KG1 (cell line): ENCODE data around the gene COL2A1.

Experiments used
- DNase-seq: peaks from one replicate; lab custom pipeline; 2025; lab: John Stamatoyannopoulos, UW

Gene COL2A1

GRCh38 chr12:48012070-48012469 is 7.8 kb upstream of the COL2A1 start:
- no peak for DNase-seq

- DNase-seq = no peak
Measured at GRCh38 chr12:48010366-48010970, 6.2 kb upstream of the COL2A1 start.

- no peak for DNase-seq
Measured at GRCh38 chr12:48009471-48009870, 5.2 kb upstream of the COL2A1 start.

GRCh38 chr12:48008950-48009349 is 4.7 kb upstream of the COL2A1 start:
- DNase-seq = no peak

- no peak for DNase-seq
Measured at GRCh38 chr12:48008349-48008748, 4.1 kb upstream of the COL2A1 start.

- DNase-seq = no peak
Measured at GRCh38 chr12:48007206-48007605, 2.9 kb upstream of the COL2A1 start.

GRCh38 chr12:48005750-48006021 is 1.4 kb upstream of the COL2A1 start:
- DNase-seq = no peak

- DNase-seq = no peak
Measured at GRCh38 chr12:48005001-48005749, 899 bp upstream of the COL2A1 start.

GRCh38 chr12:48003226-48004052 is 837 bp downstream of the COL2A1 start:
- no peak for DNase-seq

GRCh38 chr12:48002773-48003218 is 1.5 kb downstream of the COL2A1 start:
- no peak for DNase-seq

GRCh38 chr12:48002414-48002730 is 1.9 kb downstream of the COL2A1 start:
- DNase-seq = no peak

GRCh38 chr12:48001505-48002413 is 2.5 kb downstream of the COL2A1 start:
- no peak for DNase-seq

- DNase-seq = no peak
Measured at GRCh38 chr12:48000878-48001504, 3.3 kb downstream of the COL2A1 start.

- DNase-seq = no peak
Measured at GRCh38 chr12:47999816-48000215, 4.5 kb downstream of the COL2A1 start.

- no peak for DNase-seq
Measured at GRCh38 chr12:47997321-47997720, 7.0 kb downstream of the COL2A1 start.

GRCh38 chr12:47995981-47996401 is 8.3 kb downstream of the COL2A1 start:
- no peak for DNase-seq

- DNase-seq = no peak
Measured at GRCh38 chr12:47993491-47993890, 10.8 kb downstream of the COL2A1 start.

- DNase-seq = no peak
Measured at GRCh38 chr12:47992776-47993175, 11.5 kb downstream of the COL2A1 start.

GRCh38 chr12:47991106-47992061 is 12.9 kb downstream of the COL2A1 start:
- DNase-seq = no peak

- peak; percentile 47 for DNase-seq
Measured at GRCh38 chr12:47990351-47991105, 13.7 kb downstream of the COL2A1 start.
